GM12873 (cell line): ENCODE measurements around the gene NDUFAF2.

Experiments used
- CTCF ChIP-seq: IDR thresholded peaks from 2 replicates; pipeline ENCODE4 v1.5.1; 2012; ENCODE audit warnings: low read depth, mild to moderate bottlenecking, moderate library complexity, low read length, control low read depth; ENCODE audit not compliant: insufficient read depth; ENCODE audit errors: missing control alignments

NDUFAF2 gene

DNA sequence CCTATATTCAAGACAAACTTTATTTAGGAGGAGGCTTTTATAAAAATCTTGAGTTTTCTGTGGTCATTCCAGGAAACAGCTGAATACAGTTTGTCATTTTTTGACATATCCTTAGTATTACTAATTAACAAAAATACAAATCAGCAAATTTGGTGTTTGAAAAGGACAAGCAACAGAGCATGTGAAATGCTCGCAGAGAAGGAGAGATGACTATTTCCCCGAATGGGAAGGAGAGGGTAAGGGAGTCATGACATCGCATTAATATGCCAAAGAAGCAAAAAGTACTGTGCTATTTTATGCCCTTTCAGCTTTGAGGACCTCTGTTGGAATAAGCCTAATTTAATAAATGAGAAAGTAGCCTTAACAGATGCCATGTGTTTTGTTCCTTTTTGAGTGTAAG is 215.5 kb downstream of the NDUFAF2 start:
- TF ChIP-seq CTCF = no peak

DNA sequence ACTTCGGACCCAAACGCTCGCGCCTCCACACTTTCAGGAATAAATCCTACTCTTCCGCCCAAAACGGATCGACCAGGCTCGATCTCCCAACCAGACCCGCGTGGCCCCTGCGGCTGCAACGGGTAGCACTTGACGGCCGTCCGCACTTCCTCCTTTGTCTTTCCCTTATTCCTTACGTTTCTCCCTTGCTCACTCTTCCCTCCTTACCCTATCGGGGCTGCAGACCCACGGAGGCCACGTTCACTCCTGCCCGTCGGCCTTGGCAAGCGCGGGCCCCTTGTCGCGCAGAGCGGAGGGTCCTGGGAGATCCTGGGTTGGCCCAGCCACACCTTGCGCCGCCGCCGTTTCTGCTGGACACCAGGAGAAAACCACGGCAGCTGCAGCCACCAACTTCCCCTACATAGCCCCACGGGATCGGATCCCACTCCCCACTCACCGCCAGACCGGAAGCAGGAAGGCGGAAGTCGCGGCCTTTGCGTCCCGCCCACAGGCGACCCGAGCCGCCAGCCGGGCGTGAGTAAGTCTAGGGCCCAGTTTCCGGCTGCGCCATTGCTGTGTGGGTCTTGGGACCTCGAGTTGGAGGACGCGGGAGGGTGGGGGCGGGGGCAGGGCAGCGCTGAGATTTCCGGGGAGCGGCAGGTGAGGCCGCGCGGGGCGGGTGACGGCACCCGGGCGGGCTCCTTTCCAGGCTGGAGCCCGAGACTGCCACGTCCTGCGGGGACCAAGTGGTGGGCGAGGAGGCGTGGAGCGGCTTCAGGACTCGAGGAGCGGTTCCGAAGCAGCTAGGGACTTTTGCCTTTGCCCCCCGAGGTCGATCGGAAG is 217.2 kb downstream of the NDUFAF2 start, which contains the start of gene SMIM15:
TSS of gene SMIM15 (minus strand) at position 459 of the 822 bp plus-strand sequence. CDS start 2,297 bp downstream, outside the sequence.
- no peak for TF ChIP-seq CTCF

- no peak for TF ChIP-seq CTCF
Observed at GRCh38 chr5:61162832-61163567, 218.0 kb downstream of the NDUFAF2 start.

- no peak for TF ChIP-seq CTCF
Observed at GRCh38 chr5:61163905-61164304, 218.9 kb downstream of the NDUFAF2 start.

DNA sequence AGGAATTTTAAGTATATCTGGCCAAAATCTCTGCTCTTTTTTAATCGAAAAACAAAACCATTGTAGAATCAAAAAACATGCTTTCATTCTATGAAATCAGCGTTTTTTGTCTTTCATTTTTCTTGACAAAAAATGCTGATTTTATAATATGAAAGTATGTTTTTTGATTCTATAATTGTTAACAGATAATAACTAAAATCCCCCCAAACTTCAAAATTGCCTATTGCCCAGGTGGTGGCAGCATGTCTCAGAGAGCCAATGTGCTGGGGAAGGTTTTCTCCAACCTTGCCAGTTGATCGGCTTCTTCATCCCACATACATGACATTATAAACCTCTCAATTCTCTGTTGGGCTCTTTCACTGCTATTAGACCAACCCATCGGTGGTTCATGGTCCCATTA is 222.4 kb downstream of the NDUFAF2 start:
- TF ChIP-seq CTCF = peak; percentile 39

DNA sequence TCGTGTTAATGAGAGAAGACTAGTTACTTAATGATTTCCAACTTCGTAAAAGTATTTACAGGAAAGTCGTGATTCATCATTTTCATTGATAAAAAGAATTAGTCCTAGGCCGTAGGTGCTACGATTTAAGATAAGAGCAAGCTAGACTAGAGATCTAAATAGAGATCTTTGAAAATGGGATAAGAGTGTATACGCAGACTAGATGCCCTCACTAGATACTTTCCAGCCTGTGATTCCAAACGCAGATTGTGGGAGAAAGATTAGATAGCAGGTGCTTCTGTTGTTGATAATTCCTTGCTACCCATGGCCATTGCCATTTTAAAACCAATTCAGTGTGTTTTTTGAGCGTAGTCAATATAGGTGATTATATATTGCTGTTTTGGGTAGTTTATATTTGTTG is 223.9 kb downstream of the NDUFAF2 start:
- no peak for TF ChIP-seq CTCF

DNA sequence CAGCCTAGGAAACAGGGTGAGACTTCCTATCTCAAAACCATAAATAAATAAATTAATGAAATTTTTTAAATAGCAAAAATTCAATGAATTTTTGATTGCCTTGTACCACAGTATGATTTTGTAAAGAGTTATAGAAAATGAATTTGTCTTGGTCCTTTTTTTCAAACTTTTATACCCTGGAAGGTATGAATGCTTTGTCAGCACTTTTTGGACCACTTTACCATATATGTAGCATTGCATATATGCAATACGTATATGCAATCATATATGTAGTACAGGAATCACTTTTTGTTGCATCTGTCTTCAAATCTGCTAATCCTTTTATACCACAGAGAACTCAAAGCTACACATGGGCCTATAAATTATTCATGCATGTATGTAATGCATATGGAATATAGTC is 226.5 kb downstream of the NDUFAF2 start:
- no peak for TF ChIP-seq CTCF
